T-helper 2 cell treated with Interferon-gamma antibody and Interleukin-4, amounts not matched to agents 5 μg/mL and 100 μg/mL, for 36 hours (primary cell): ENCODE data around the gene TM2D3.
A peak's percentile ranks its signal among the peaks of the same experiment; 100 is the strongest.
"Not testable (repeated sequence)": the region's sequence is repeated elsewhere in the genome, so short reads cannot be mapped to it uniquely, and the experiment has no call there.

ENCODE experiments used
- DNase-seq: peaks from one replicate; pipeline ENCODE4 v3.0.0; 2021; ENCODE audit warnings: low spot score
- H3K27ac Mint-ChIP-seq: one replicate; pipeline ENCODE4 v1.8.0; 2021; ENCODE audit warnings: mild to moderate bottlenecking, mixed read lengths
- H3K27me3 Mint-ChIP-seq: one replicate; pipeline ENCODE4 v1.8.0; 2021; ENCODE audit warnings: low read depth, mixed read lengths
- H3K36me3 Mint-ChIP-seq: one replicate; pipeline ENCODE4 v1.8.0; 2021; ENCODE audit warnings: low read depth, mixed read lengths
- H3K4me1 Mint-ChIP-seq: one replicate; pipeline ENCODE4 v1.8.0; 2021; ENCODE audit warnings: low read depth, mixed read lengths
- H3K4me3 Mint-ChIP-seq: one replicate; pipeline ENCODE4 v1.8.0; 2022; ENCODE audit warnings: mild to moderate bottlenecking, moderate library complexity, mixed read lengths
- H3K9me3 Mint-ChIP-seq: one replicate; pipeline ENCODE4 v1.8.0; 2021; ENCODE audit warnings: mixed read lengths

Gene TM2D3

DNA sequence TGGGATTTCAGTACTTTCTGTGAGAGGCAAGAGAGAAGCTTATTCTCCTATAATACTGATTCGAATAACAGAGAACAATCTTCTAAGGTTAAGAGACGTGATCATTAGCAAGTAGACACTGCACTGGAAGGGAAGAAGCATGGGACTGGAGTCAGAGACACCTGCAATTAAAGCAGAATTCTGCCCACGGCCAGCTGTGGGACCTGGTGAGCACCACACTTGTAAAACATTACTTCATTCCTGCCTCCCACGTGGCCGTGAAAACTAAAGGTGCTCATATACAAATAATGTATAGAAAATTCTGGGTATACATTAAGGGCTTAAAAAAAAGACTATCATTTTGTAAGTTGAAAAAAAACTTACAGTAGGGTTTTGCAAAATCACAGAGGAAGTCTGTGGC is 2.0 kb downstream of the TM2D3 start:
- DNase-seq, result no peak
- H3K9me3 Mint-ChIP-seq, result no peaks in the 10 kb centered on the region
- H3K27ac Mint-ChIP-seq, result no peak overlapping the region
- H3K4me3 Mint-ChIP-seq, result peak overlapping the region; percentile 90
- H3K27me3 Mint-ChIP-seq, result no peaks in the 10 kb centered on the region
- H3K4me1 Mint-ChIP-seq, result peaks cover 33% of the 10 kb centered on the region
- H3K36me3 Mint-ChIP-seq, result peaks cover 37% of the 10 kb centered on the region

DNA sequence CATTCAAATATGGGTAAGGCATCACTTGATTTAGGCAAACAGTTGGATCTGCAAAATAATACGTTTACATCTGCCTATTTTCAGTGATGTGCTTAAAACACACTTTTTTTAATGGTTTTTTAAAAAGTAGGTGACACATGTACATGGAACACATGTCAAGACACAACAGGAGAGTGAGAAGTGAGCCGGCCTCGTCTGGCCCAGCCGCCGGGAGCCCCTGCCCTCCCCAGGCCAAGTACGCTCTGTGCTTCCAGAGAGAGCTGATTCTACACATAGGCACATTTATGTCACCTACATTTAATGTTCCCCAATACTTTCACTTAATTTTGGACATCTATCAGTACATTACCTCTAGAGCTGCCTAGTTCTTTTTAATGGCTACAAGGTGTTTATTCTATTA is 3.8 kb downstream of the TM2D3 start:
- peaks cover 41% of the 10 kb centered on the region for H3K36me3 Mint-ChIP-seq
- DNase-seq, result no peak
- peaks cover 25% of the 10 kb centered on the region for H3K4me1 Mint-ChIP-seq
- no peaks in the 10 kb centered on the region for H3K9me3 Mint-ChIP-seq
- H3K27ac Mint-ChIP-seq, result no peak overlapping the region
- no peak overlapping the region for H3K4me3 Mint-ChIP-seq
- no peaks in the 10 kb centered on the region for H3K27me3 Mint-ChIP-seq

DNA sequence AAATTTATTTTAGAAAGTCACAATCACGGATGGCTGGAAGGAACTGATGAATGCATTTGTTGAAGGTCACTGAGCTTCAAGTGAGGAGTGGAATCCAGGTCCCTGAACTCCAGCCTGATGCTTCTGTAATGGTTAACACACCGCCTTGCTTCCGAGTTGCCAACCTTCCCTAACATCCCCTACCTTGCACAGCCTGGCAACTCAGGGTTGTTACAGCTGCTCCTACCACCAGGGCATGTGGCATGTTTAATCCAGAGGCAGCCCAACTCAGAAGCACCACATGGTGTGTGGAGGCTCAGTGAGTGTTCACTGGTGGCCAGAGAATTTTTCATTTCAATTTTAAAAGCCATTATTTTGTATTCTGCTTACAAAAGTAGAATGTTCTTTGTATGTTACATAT is 4.9 kb downstream of the TM2D3 start:
- no peak overlapping the region for H3K27ac Mint-ChIP-seq
- no peak overlapping the region for H3K4me3 Mint-ChIP-seq
- peaks cover 49% of the 10 kb centered on the region for H3K36me3 Mint-ChIP-seq
- DNase-seq, result no peak
- peaks cover 28% of the 10 kb centered on the region for H3K4me1 Mint-ChIP-seq
- no peaks in the 10 kb centered on the region for H3K9me3 Mint-ChIP-seq
- no peaks in the 10 kb centered on the region for H3K27me3 Mint-ChIP-seq

DNA sequence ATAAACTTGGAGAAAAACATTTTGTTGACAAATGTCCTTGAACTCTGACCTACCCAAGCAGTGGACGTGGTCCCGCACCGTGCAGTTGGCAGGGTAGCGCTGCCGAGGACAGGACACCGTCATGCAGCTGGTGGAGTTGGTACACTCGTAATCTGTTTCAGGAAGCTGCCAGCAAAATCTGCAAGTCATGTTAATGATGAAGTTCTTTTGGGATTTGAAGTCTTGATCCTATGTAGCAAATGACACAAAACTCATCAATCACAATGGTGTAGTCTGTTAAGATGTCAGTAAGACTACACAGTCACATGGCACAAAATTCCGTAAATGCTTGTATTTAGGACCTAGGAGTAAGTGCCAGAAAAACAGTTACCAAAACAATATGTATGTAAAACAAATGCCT is 5.5 kb downstream of the TM2D3 start:
- Mint-ChIP-seq H3K27ac (no peak overlapping the region), H3K36me3 (peaks cover 54% of the 10 kb centered on the region), H3K4me1 (peaks cover 34% of the 10 kb centered on the region), H3K4me3 (no peak overlapping the region), H3K9me3 (no peaks in the 10 kb centered on the region), H3K27me3 (no peaks in the 10 kb centered on the region)
- no peak for DNase-seq

DNA sequence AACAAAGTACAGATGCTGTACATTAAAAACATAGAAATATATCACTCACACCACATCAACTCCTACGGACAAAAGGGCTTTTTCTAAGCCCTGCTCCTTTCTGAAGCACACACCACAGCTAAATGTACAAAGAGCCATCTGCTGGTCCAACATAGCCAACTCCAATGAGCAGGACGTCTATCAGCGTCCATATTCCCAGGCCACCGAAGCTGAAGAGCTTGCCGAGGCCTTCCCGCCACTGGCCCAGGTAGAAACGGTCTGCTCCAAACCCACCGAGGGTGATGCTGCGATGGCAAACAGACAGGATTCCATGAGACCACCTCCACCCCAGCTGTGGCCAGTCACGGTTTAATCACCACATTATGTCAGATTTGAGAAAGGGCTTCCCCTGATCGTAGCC is 9.8 kb downstream of the TM2D3 start:
- Mint-ChIP-seq H3K27me3 (no peaks in the 10 kb centered on the region), H3K4me3 (no peak overlapping the region), H3K27ac (peak overlapping the region; percentile 73), H3K4me1 (peaks cover 19% of the 10 kb centered on the region), H3K36me3 (peaks cover 51% of the 10 kb centered on the region), H3K9me3 (no peaks in the 10 kb centered on the region)
- DNase-seq, result no peak

DNA sequence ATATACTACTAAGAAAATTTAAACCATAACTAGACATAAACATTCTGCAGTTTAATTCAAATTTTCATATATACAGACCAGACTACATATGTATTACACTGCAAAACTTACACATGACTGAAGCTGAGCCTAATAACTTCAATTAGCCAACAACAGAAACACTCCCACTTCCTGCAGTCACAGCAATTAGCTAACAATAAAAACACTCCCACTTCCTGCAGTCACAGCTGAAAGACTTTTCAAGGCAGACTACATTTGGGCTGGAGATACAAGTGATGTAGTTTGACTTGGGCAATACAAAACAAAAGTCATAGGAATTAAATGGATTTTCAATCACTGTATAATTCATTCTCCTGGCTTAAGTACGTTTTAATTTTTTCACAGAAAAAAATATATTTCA is 10.3 kb downstream of the TM2D3 start:
- no peak for DNase-seq
- Mint-ChIP-seq H3K36me3 (peaks cover 51% of the 10 kb centered on the region), H3K9me3 (no peaks in the 10 kb centered on the region), H3K4me3 (no peak overlapping the region), H3K27me3 (no peaks in the 10 kb centered on the region), H3K4me1 (peaks cover 19% of the 10 kb centered on the region), H3K27ac (peak overlapping the region; percentile 73)

DNA sequence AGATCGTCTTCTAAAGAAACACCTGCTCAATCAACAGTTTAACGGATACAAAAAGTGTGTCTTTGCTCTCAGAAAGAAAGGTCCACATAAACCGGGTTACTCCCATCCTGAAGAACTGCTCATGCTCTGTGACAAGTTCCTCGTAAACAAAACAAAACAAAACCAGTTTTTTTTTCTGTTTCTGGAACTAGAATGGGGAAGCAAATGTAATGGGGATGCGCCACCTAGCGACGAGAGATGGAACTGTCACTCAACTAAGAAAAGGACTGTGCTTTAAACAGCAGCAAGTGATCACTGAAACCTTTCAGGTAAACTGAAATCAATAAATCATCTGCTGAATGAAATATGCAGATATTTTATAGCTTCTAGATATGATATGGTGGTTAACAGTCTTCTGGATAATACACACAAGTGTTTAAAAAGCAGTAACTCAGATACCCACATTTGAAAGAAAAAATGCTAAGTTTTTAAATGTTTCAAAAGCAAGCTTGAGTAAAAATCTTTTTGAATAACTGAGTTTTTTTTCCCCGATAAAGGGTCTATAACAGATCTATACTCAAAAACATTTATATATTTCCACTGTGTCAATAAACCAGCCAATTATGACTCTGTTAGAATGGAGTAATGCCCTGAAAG is 10.9 kb downstream of the TM2D3 start:
- Mint-ChIP-seq H3K27ac (peak overlapping the region; percentile 83), H3K9me3 (no peaks in the 10 kb centered on the region), H3K4me1 (peaks cover 19% of the 10 kb centered on the region), H3K36me3 (peaks cover 46% of the 10 kb centered on the region), H3K4me3 (no peak overlapping the region), H3K27me3 (no peaks in the 10 kb centered on the region)
- DNase-seq, result peak; percentile 49

DNA sequence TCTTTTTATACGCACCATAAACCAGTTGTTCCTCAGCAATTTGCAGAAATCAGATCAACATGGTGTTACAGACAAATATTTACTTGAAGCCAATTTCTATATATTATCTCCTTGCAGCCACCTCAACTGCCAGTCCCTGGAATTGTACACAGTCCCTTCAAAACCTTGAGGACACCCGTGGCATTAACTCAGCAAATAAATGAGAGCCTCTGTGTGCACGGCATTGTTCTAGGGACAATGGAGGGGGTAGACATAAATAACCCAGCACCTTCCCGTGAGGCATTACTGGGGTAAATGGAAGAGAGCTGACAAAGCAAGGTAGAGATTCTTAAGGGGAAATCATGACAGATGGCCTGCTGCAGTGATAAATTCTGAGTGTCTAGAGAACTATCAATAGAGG is 12.5 kb downstream of the TM2D3 start:
- H3K9me3 Mint-ChIP-seq, result no peaks in the 10 kb centered on the region
- H3K36me3 Mint-ChIP-seq, result peaks cover 32% of the 10 kb centered on the region
- no peak overlapping the region for H3K27ac Mint-ChIP-seq
- H3K4me1 Mint-ChIP-seq, result peaks cover 17% of the 10 kb centered on the region
- H3K4me3 Mint-ChIP-seq, result no peak overlapping the region
- DNase-seq, result no peak
- H3K27me3 Mint-ChIP-seq, result no peaks in the 10 kb centered on the region

DNA sequence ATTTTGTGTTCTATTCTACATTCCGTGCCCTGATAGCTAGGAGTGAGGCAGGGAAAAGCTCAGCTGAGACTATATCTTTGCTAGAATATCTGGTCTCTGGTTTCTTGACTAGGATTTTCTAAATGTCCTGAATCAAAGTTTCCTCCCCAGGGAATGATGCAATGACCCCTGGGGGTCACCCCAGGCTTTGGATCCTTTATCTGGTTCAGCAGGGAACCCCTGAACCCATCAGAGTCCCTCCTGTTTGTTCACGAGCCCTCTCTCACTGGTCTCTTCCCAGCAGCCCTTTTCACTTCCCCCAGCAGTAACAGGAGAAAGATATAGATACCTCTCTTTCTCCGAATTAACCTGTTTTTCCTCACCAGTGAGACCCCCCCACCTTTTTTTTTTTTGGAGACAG is 14.3 kb downstream of the TM2D3 start:
- H3K36me3 Mint-ChIP-seq, result peaks cover 25% of the 10 kb centered on the region
- H3K4me1 Mint-ChIP-seq, result peaks cover 16% of the 10 kb centered on the region
- H3K27me3 Mint-ChIP-seq, result no peaks in the 10 kb centered on the region
- H3K4me3 Mint-ChIP-seq, result no peak overlapping the region
- no peak for DNase-seq
- H3K9me3 Mint-ChIP-seq, result no peaks in the 10 kb centered on the region
- H3K27ac Mint-ChIP-seq, result no peak overlapping the region

DNA sequence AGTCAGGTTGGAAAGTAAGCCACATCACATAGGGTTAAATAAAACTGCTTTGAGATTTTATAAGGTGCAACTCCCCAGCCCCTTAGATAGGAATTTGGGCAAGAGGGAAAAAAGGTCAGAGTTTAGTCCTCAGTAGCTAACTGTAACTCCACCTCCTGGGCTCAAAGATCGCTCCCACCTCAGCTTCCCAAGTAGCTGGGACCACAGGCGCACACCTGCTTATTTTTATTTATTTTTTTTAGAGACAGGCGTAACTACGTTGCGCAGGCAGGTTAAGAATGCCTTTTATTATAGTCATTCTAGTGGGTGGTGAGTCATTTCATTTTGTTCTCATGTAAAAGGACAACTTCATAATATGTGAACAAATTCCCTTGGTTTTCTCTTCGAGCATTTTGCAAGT is 14.7 kb downstream of the TM2D3 start:
- H3K4me3 Mint-ChIP-seq, result no peak overlapping the region
- peaks cover 22% of the 10 kb centered on the region for H3K36me3 Mint-ChIP-seq
- no peak overlapping the region for H3K27ac Mint-ChIP-seq
- no peaks in the 10 kb centered on the region for H3K9me3 Mint-ChIP-seq
- DNase-seq, result no peak
- H3K27me3 Mint-ChIP-seq, result no peaks in the 10 kb centered on the region
- peaks cover 15% of the 10 kb centered on the region for H3K4me1 Mint-ChIP-seq

DNA sequence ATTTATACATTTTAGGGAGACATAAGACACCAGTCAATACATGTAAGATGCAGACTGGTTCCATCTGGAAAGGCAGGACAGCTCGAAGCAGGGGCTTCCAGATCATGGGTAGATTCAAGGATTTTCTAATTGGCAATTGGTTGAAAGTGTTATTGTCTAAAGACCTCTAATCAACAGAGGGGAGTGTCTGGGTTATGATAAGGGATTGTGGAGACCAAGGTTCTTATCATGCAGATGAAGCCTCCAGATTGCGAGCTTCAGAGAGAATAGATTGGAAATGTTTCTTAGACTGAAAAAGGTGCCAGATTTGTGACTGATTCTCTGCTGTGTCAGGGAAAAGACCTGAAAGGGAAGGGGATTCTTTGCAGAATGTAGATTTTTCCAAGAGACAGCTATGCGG is 15.1 kb downstream of the TM2D3 start:
- DNase-seq, result no peak
- Mint-ChIP-seq H3K4me1 (peaks cover 10% of the 10 kb centered on the region), H3K27ac (no peak overlapping the region), H3K4me3 (no peak overlapping the region), H3K36me3 (peaks cover 17% of the 10 kb centered on the region), H3K9me3 (no peaks in the 10 kb centered on the region), H3K27me3 (no peaks in the 10 kb centered on the region)

DNA sequence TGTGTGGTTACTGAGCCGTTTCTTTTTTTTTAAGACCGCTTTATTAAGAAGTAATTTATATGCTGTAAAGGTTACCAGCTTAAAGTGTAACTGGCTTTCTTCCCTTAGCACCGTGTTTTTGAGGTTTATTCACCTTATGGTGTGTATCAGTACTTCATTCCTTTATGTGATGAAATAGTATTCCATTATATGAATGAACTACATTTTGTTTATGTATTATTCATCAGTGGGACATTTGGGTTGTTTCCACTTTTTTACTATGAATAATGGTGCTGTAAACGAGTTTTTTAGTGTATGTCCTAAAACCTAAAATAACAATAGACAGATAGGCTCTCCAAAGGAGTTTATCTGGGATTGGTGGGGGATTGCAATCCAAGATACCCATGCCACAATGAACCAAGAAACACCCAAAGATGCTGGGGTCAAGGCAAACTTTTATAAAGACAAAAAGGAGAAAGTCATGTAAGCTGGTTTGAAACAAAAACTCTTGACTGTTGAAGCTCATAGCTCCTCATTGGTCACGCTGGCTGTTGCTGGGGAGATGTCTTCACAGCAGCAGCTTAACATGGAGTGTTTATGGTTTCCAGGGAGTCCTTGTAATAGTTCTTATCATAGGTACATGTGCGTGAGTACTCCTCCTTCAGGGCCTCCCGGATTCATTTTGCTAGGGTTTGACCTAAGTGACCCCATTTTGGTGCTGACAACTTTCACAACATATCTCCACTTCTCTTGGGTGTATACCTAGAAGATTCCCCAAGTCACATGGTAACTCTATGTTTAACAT is 16.0 kb downstream of the TM2D3 start:
- H3K9me3 Mint-ChIP-seq, result no peaks in the 10 kb centered on the region
- no peaks in the 10 kb centered on the region for H3K27me3 Mint-ChIP-seq
- DNase-seq, result no peak
- no peak overlapping the region for H3K27ac Mint-ChIP-seq
- H3K4me1 Mint-ChIP-seq, result peaks cover 4% of the 10 kb centered on the region
- H3K36me3 Mint-ChIP-seq, result peaks cover 12% of the 10 kb centered on the region
- no peak overlapping the region for H3K4me3 Mint-ChIP-seq

DNA sequence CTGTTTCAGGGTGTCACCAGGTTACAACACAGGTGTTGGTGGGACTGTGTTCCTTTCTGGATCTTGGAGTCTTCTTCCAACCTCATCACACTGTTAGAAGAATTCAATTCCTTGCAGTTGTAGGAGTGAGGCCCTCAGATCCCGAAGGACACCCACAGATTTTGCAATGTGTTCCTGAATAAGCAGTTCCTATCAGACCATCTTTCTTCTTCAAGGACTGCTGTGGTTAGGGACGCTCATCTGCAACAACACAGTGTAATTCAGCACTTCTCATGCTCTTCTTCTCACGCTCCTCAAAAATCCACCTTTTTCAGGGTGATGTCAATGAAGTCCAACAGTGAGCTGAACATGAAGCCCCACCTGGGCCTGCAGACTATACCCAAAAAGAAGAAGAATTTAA is 18.8 kb downstream of the TM2D3 start:
- H3K27ac Mint-ChIP-seq, result no peak overlapping the region
- H3K4me1 Mint-ChIP-seq, result no peaks in the 10 kb centered on the region
- H3K27me3 Mint-ChIP-seq, result no peaks in the 10 kb centered on the region
- H3K36me3 Mint-ChIP-seq, result no peaks in the 10 kb centered on the region
- H3K9me3 Mint-ChIP-seq, result no peaks in the 10 kb centered on the region
- no peak for DNase-seq
- no peak overlapping the region for H3K4me3 Mint-ChIP-seq

DNA sequence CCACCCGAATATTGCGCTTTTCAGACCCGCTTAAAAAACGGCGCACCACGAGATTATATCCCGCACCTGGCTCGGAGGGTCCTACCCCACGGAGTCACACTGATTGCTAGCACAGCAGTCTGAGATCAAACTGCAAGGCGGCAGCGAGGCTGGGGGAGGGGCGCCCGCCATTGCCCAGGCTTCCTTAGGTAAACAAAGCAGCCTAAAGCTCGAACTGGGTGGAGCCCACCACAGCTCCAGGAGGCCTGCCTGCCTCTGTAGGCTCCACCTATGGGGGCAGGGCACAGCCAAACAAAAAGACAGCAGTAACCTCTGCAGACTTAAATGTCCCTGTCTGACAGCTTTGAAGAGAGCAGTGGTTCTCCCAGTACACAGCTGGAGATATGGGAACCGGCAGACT is 25.5 kb downstream of the TM2D3 start:
- not testable (repeated sequence) for H3K27ac Mint-ChIP-seq, DNase-seq, H3K27me3 Mint-ChIP-seq, H3K4me1 Mint-ChIP-seq, H3K9me3 Mint-ChIP-seq, H3K36me3 Mint-ChIP-seq, H3K4me3 Mint-ChIP-seq

DNA sequence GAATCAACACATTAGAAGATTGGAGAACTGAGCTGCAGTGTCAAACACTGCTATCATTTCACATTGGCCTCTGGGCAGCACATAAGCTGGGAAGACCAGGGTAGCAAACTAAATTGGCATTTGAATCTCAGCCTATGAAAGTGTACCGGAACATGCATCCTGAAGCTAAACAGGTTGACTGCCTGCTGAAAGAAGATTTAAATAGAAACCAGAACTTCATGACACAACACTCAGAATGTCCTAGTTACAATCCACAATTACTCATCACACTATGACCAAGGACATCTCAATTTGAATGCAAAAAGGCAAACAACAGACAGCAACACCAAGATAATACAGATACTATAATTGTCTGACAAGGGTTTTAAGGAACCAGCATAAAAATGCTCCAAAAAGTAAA is 26.2 kb downstream of the TM2D3 start:
- Mint-ChIP-seq H3K36me3 (peaks cover 6% of the 10 kb centered on the region), H3K27ac (no peak overlapping the region), H3K4me3 (no peak overlapping the region), H3K27me3 (no peaks in the 10 kb centered on the region), H3K9me3 (no peaks in the 10 kb centered on the region), H3K4me1 (peaks cover 5% of the 10 kb centered on the region)
- no peak for DNase-seq
